Heart left ventricle (tissue), 16 donors: ENCODE data around the gene KRTAP16-1. TPM values are rescaled to one million over a fixed set of nuclear protein-coding genes. Genes with fewer than 3 reads are reported as not detected.

Experiments used
- ATAC-seq, 4 donors: fragments of 200-7000 bp; cut with Tn5 transposase; one replicate each; pipeline ENCODE4 v1.9.1; 2020 to 2022; ENCODE audit warnings: moderate library complexity in 4 of 4, mild to moderate bottlenecking in 3 of 4, moderate number of reproducible peaks in 1 of 4
- DNase-seq, 5 donors: peaks; one replicate each; pipeline ENCODE4 v3.0.0-alpha.2; 2020
- H3K27ac ChIP-seq, 12 donors: fragments of 200-600 bp; sonication (generic) in 4 of 12; one replicate each; pipeline versions ENCODE4 v1.5.0 to v1.8.0; 2016 to 2022; ENCODE audit warnings: mild to moderate bottlenecking in 2 of 12
- H3K27me3 ChIP-seq, 9 donors: fragments of 200-600 bp; sonication (generic) in 2 of 9; one replicate each; pipeline versions ENCODE4 v1.5.1 to v1.8.0; 2016 to 2022; ENCODE audit warnings: mild to moderate bottlenecking in 3 of 9
- H3K36me3 ChIP-seq, 9 donors: fragments of 200-600 bp; sonication (generic) in 2 of 9; one replicate each; pipeline versions ENCODE4 v1.5.0 to v1.8.0; 2018 to 2022; ENCODE audit warnings: mild to moderate bottlenecking in 2 of 9
- H3K4me1 ChIP-seq, 12 donors: fragments of 200-600 bp; sonication (generic) in 4 of 12; one replicate each; pipeline versions ENCODE4 v1.5.0 to v1.8.0; 2016 to 2022; ENCODE audit warnings: mild to moderate bottlenecking in 3 of 12
- H3K4me3 ChIP-seq, 12 donors: fragments of 200-600 bp; sonication (generic) in 4 of 12; one replicate each; pipeline versions ENCODE4 v1.5.0 to v1.8.0; 2017 to 2022; ENCODE audit warnings: mild to moderate bottlenecking in 9 of 12, moderate library complexity in 4 of 12
- H3K9me3 ChIP-seq, 12 donors: fragments of 200-600 bp; sonication (generic) in 4 of 12; one replicate each; pipeline versions ENCODE4 v1.5.0 to v1.8.0; 2016 to 2022; ENCODE audit warnings: mild to moderate bottlenecking in 1 of 12
- POLR2A ChIP-seq, 2 donors: fragments of 450-650 bp; IDR thresholded peaks; one replicate each; pipeline ENCODE4 v1.6.1; 2017; ENCODE audit warnings: antibody characterized with exemption in 2 of 2, mild to moderate bottlenecking in 2 of 2, moderate library complexity in 2 of 2
- WGBS, 4 donors: extraction: QIAGEN DNeasy Blood & Tissue Kit in 2 of 4; methylation state at CpG; one replicate each; pipeline versions ENCODE4 v1.1.5 to v1.1.7; 2013 to 2018; 5-methylcytosine and 5-hydroxymethylcytosine counted together
- intact Hi-C, 10 donors: fragments of 100-400 bp; cut with DNase I; formaldehyde crosslinking; loops; one replicate each; pipeline versions ENCODE4 v1.11.1 to v1.14.2; 2022
- polyA plus RNA-seq, 2 donors: library from polyadenylated mRNA; stranded (reverse); fragments of 200-250 nt; gene quantifications; one replicate each; pipeline ENCODE4 v1.2.3, GENCODE V29; 2013
- total RNA-seq, 9 donors: library from RNA; depleted of rRNA in 2 of 9; stranded (reverse); fragments of >200 nt in 2 of 9; fragmentation: NEBNext Ultra II Directional in 3 of 9; extraction: Animal tissue kit (Norgen Biotek cat#: 25700) in 3 of 9; gene quantifications; one replicate each; pipeline versions ENCODE4 v1.1.0 to v1.2.4, GENCODE V29; 2016 to 2023
- TF ChIP-seq, protein P1 (sequence below), 12 donors: fragments of 200-600 bp; sonication (generic) in 4 of 12; IDR thresholded peaks; one replicate each; pipeline versions ENCODE4 v1.5.0 to v1.8.0; 2018 to 2022; ENCODE audit warnings: antibody characterized with exemption in 12 of 12, mild to moderate bottlenecking in 5 of 12
- donor health status: ischemic (EF 13 %, LVEDD 7.1; RV severe dilation, severe dysfunction).
- donor health status: healthy with polysubstance abuse.
- donor health status: DM: no; HTN: yes; CAD: no.
- donor health status: DM: no; HTN: no; CAD: no.
- donor health status: ischemic (EF 25% LVEDD 6.9; RV normal size, moderate dysfunction).
- donor health status: ischemic (EF 25% LVEDD 5.7; RV mildly dilated, moderate dysfunction).
- donor health status: healthy.
- donor health status: DM: yes; HTN: yes; CAD: no.
- donor health status: ischemic (EF 35%, LVEDD 5.7; RV mildly dilated, moderate dysfunction).
- donor health status: nonischemic (EF 11% LVEDD 7.7; RV severe dilation, severe dysfunction).
- donor health status: DM: yes; HTN: yes; CAD: no.
- donor health status: PGD.
- donor health status: ischemic (EF 29% LVEDD 5.4; RV normal size, mild dysfunction).
- donor health status: nonischemic (EF 23%, LVEDD 6.1; RV moderate dilation, normal function).

KRTAP16-1 gene
- total and polyA plus RNA-seq, 11 donors: not detected

DNA sequence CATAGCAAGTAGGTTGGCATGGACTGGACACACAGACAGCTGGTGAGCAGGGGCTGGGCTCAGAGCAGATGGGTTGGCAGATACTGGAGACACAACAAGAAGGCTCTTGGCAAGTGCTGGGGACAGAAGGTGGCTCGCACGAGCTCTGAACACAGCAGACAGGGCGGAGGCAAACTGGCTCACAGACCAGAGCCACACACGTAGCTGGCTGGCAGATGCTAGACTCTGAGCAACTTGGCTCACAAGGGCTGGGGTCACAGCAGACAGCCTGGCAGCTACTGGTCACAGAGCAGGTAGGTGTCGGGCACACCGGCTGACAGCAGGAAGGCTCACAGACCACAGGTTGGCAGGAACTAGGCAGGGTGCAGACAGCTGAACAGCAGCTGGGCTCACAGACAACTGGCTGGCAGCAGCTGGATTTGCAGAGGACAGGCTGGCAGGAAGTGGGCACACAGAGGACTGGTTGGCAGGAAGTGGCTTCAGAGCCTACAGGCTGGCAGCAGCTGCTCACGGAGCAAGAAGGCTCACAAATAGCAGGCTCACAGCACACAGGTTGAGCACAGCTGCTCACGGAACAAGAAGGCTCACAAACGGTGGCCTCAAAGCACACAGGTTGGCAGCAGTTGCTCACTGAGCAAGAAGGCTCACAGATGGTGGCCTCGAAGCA is 725 bp downstream of the KRTAP16-1 start:
- Histone ChIP-seq H3K9me3 (no peaks in the 10 kb centered on the region), H3K4me1 (peaks cover 0 to 28% (median 0%) of the 10 kb centered on the region in 12 donors), H3K36me3 (no peaks in the 10 kb centered on the region), H3K4me3 (peak overlapping the region in 1 of 12 donors; percentile 16), H3K27me3 (peaks cover 0 to 2% (median 0%) of the 10 kb centered on the region in 9 donors), H3K27ac (peak overlapping the region in 3 of 12 donors; percentile 10 to 84 (median 12))
- 35 to 59% (median 45%) methylated on average over 8 to 10 of the region's 10 CpGs for WGBS, 4 donors
- ATAC-seq (peak; percentile 58 to 96 (median 90)), DNase-seq (peak in 4 of 5 donors; percentile 49 to 85 (median 68))
- TF ChIP-seq, protein P1, sequence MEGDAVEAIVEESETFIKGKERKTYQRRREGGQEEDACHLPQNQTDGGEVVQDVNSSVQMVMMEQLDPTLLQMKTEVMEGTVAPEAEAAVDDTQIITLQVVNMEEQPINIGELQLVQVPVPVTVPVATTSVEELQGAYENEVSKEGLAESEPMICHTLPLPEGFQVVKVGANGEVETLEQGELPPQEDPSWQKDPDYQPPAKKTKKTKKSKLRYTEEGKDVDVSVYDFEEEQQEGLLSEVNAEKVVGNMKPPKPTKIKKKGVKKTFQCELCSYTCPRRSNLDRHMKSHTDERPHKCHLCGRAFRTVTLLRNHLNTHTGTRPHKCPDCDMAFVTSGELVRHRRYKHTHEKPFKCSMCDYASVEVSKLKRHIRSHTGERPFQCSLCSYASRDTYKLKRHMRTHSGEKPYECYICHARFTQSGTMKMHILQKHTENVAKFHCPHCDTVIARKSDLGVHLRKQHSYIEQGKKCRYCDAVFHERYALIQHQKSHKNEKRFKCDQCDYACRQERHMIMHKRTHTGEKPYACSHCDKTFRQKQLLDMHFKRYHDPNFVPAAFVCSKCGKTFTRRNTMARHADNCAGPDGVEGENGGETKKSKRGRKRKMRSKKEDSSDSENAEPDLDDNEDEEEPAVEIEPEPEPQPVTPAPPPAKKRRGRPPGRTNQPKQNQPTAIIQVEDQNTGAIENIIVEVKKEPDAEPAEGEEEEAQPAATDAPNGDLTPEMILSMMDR (IDR thresholded peaks at IDR 0.05): no peak
- TF ChIP-seq POLR2A (IDR thresholded peaks at IDR 0.05): no peak
- intact Hi-C loops: loop anchor here in 1 of 10 donors (10.0 kb wide), 1 partner anchor 156 kb away; the partner anchor contains the start of gene KRT32

DNA sequence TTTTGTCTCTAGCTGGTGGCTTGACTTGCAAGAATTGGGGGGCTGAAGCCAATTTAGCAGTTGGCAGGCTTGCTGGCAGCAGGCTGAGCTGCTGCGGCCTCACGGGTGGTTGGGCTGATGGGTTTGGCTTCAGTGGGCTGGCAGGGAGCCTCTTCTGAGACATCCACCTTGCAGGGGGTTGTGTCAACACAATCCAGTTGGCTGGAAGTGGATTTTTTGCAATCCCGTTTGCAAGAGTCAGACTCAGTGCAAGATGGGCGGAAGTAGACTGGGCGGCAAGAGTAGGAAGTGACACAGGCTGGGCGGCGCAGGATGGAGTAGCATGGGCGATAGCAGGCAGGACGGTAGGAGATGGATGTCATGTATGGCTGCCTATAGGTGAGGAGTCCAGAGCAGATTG is 1.5 kb downstream of the KRTAP16-1 start:
- Histone ChIP-seq H3K4me1 (peaks cover 0 to 28% (median 1%) of the 10 kb centered on the region in 12 donors), H3K27me3 (peaks cover 0 to 2% (median 0%) of the 10 kb centered on the region in 9 donors), H3K36me3 (no peaks in the 10 kb centered on the region), H3K4me3 (peak overlapping the region in 1 of 12 donors; percentile 12), H3K9me3 (no peaks in the 10 kb centered on the region), H3K27ac (peak overlapping the region in 1 of 12 donors; percentile 84)
- no peak for TF ChIP-seq POLR2A (IDR thresholded peaks at IDR 0.05)
- TF ChIP-seq, protein P1 (IDR thresholded peaks at IDR 0.05): no peak
- peak in 2 of 4 donors; percentile 44 to 58 for ATAC-seq
- intact Hi-C loops: loop anchor here in 1 of 10 donors (10.0 kb wide), 1 partner anchor 157 kb away; the partner anchor contains the start of gene KRT32
- DNase-seq: peak in 2 of 5 donors; percentile 26 to 69
- 76 to 85% (median 80%) methylated on average over 8 to 9 of the region's 9 CpGs for WGBS, 4 donors

- 82 to 87% (median 83%) methylated on average over 12 of the region's 12 CpGs for WGBS, 4 donors
- Histone ChIP-seq H3K9me3 (peaks cover 0 to 10% (median 0%) of the 10 kb centered on the region in 12 donors), H3K27me3 (peaks cover 0 to 2% (median 0%) of the 10 kb centered on the region in 9 donors), H3K27ac (no peak overlapping the region), H3K4me3 (no peak overlapping the region), H3K4me1 (peaks cover 0 to 26% (median 1%) of the 10 kb centered on the region in 12 donors), H3K36me3 (no peaks in the 10 kb centered on the region)
- intact Hi-C loops: loop anchor here in 1 of 10 donors (10.0 kb wide), 1 partner anchor 161 kb away; the partner anchor contains the start of gene KRT32
- DNase-seq: no peak
- TF ChIP-seq, protein P1 (IDR thresholded peaks at IDR 0.05): no peak
- no peak for TF ChIP-seq POLR2A (IDR thresholded peaks at IDR 0.05)
- no peak for ATAC-seq
Measured at GRCh38 chr17:41304091-41304490, 5.0 kb downstream of the KRTAP16-1 start.

DNA sequence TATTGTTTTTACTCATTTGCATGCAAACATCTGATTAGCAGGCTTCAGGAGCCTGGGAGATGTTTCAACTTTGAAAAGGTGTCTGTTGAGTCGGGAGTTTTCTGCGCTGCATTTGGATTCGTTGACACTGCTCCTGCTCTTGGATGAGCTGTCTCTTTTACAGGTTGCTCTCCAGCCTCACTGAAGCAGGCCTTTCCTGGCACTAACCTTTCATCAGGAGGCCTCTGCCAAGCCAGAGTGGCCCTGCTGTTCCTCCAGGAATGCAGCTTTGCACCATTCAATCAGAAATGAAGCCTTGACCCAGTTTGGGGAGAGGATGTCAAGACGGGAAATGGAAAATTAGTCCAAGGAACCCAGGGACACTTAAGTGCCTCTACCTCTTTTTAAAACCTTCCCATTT is 6.1 kb downstream of the KRTAP16-1 start:
- intact Hi-C loops: loop anchor here in 2 of 10 donors (2.0 to 10.0 kb wide), 2 partner anchors 162 kb away; partner anchors contain the start of gene KRT32 (in 1 of the 2)
- 73 to 81% (median 77%) methylated on average over 4 of the region's 4 CpGs for WGBS, 4 donors

More for the DNA sequence above, 6.1 kb downstream of the KRTAP16-1 start:
- no peaks in the 10 kb centered on the region for H3K36me3 ChIP-seq
- peaks cover 0 to 2% (median 0%) of the 10 kb centered on the region in 9 donors for H3K27me3 ChIP-seq
- DNase-seq: no peak
- H3K9me3 ChIP-seq: peaks cover 0 to 10% (median 0%) of the 10 kb centered on the region in 12 donors
- no peak overlapping the region for H3K4me3 ChIP-seq
- peak overlapping the region in 1 of 12 donors; percentile 29 for H3K27ac ChIP-seq
- TF ChIP-seq POLR2A (IDR thresholded peaks at IDR 0.05): no peak
- TF ChIP-seq, protein P1 (IDR thresholded peaks at IDR 0.05): no peak
- peaks cover 0 to 18% (median under 1%) of the 10 kb centered on the region in 12 donors for H3K4me1 ChIP-seq
- ATAC-seq: no peak
